AG10803 (cell line): ENCODE measurements around the gene BOLA1.
A peak's percentile ranks its signal among the peaks of the same experiment; 100 is the strongest.

Experiments
- DNase-seq: peaks from one replicate; pipeline ENCODE4 v3.0.0; 2010; ENCODE audit warnings: low read depth
- H3K4me3 ChIP-seq: 2 replicates; pipeline ENCODE4 v1.5.1; 2011; ENCODE audit warnings: mild to moderate bottlenecking, low read length, control low read depth
- TF ChIP-seq, protein P1 (sequence below): conservative IDR thresholded peaks from 2 replicates; pipeline ENCODE4 v1.5.1; 2011; ENCODE audit warnings: mild to moderate bottlenecking, low read length, control low read depth, inconsistent platforms

BOLA1 gene

DNA sequence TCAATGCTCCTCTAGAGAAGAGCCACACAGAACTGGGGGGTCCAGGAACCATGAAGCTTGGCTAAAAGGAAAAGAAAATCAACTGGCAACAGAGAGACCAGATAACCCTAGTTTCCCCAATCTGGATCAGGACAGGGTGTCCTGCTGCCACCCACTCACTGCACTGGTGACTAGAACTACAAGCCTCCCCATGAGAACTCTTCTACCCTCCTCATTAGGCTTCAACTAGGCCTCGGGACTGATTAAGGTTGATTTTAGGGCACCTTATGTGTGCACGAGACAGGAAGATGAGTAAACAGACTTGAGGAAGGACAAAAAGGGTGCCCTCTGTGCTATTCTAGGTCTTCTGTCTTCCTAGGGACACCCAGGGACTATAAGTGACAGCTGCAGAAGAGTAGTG lies 30.5 kb downstream of the BOLA1 start:
- no peak for DNase-seq
- no peak overlapping the region for H3K4me3 ChIP-seq
- TF ChIP-seq, protein P1, sequence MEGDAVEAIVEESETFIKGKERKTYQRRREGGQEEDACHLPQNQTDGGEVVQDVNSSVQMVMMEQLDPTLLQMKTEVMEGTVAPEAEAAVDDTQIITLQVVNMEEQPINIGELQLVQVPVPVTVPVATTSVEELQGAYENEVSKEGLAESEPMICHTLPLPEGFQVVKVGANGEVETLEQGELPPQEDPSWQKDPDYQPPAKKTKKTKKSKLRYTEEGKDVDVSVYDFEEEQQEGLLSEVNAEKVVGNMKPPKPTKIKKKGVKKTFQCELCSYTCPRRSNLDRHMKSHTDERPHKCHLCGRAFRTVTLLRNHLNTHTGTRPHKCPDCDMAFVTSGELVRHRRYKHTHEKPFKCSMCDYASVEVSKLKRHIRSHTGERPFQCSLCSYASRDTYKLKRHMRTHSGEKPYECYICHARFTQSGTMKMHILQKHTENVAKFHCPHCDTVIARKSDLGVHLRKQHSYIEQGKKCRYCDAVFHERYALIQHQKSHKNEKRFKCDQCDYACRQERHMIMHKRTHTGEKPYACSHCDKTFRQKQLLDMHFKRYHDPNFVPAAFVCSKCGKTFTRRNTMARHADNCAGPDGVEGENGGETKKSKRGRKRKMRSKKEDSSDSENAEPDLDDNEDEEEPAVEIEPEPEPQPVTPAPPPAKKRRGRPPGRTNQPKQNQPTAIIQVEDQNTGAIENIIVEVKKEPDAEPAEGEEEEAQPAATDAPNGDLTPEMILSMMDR, result no peak

DNA sequence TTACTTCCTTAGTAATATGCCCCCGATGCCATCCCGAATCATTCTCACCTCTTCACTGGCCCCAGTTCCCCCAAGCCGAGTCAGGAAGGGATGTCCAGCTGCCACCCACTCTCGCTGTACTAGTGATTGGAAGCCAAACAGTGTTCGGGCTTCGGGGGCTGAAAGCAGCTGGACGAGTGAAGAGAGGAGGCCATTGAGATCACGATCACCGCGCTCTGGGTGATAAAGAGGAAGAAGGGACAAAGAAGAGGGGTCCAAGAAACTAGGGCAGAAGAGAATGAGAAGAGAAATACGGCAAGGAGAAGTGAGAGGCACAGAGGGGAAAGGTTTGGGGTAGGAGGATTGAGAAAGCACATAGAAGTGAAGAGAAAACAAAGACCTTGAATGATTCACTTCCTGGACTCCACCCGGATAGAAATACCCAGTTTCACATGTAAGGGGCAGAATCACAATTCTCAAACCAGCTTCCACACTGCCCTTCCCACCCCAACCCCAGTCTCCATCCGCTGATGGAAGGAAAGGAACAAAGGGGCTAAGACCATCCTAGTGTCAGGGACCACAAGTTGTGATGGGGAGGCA lies 31.9 kb downstream of the BOLA1 start:
- DNase-seq, result no peak
- H3K4me3 ChIP-seq, result no peak overlapping the region
- TF ChIP-seq, protein P1, result no peak

DNA sequence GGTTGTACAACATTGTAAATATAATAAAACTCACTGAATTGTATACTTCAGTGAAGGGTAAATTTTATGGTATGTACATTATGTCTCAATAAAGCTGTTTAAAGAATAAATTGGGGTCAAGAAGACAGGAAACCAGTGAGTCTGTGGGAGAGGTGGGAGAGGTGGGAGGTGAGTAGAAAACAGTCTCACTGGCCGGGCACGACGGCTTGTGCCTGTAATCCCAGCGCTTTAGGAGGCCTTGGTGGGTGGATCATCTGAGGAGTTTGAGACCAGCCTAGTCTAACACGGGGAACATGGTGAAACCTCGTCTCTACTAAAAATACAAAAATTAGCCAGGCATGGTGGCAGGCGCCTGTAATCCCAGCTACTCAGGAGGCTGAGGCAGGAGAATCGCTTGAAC lies 33.1 kb downstream of the BOLA1 start:
- DNase-seq, result no peak
- H3K4me3 ChIP-seq, result no peak overlapping the region
- TF ChIP-seq, protein P1, result no peak

DNA sequence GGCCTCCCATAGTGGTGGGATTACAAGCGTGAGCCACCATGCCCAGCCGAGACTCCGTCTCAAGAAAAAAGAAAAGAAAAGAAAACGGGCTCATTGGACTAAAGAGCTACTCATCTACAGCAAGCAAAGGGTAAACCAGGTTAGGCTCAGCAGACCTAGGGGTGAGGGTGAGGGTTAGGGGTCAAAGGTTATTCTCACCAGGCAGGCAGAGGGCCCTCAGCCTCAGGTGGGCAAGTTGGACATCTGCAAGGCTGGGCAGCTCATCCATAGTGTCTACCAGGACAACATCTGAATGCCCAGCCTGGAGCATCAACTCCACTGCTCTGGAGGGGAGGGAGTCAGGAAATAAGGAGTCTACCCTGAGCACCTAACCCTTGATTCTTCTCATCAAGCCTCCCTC lies 33.8 kb downstream of the BOLA1 start:
- TF ChIP-seq, protein P1, result no peak
- H3K4me3 ChIP-seq, result no peak overlapping the region
- no peak for DNase-seq

DNA sequence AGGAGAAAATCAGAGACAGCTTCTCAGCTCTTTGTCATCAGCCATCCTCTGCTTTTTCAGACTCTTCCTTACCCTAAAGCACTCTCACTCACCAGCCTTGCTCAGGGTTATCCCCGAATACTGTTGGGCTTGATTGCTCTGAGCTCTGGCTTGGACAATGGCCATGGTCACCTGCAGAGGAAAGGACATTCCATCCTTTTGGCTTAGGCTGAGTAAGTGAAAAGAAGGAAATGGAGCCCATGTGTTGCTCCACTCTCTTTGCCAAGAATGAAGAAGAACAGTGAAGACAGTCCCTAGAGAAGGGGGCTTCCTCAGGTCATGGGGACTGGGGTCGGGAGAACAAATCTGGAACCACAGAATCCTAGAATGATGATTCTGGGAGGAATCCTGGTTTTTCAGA lies 35.0 kb downstream of the BOLA1 start:
- TF ChIP-seq, protein P1, result no peak
- no peak overlapping the region for H3K4me3 ChIP-seq
- no peak for DNase-seq

DNA sequence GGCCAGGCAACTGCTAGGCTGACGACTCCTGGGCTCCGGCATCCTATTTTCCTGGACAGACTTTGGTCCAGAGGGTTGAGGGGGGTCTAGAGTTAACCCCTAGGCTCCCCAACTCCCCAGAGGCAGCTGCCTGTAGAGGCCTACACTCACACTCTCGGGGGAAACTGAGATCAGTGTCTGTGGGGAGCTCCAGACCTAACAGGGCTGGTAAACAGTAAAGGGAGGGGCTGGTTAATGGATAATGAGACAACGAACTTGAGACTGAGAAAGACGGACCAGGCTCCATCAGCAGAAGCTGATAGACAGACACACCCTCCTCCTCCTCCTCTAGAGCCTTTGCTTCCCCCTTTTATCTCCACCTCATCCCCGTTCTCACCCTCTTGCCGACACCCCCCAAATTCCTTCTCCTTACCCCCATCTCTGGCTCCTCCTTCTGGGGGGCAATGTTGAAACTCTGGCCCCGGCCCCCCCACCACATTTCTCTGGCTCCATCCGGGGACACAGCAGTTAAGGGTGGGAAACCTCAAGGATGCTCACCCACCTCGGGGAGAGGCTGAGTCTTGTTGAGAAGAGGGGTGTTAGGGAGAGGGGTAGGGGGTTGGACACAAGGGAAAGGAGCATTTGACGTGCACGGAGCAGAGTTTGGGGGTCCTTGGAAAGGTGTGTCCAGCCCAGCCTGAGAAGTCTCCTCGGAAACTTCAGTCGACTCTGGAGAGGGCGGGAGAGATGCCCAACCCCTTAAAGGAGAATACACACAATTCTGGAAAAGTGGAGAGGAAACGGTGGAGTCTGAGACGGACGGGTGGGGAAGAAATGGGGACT lies 37.0 kb downstream of the BOLA1 start, which contains the start of gene MTMR11:
MTMR11 (minus strand) TSS at position 710 of the 822 bp plus-strand sequence; CDS start at position 478, 232 bp downstream.
- H3K4me3 ChIP-seq, result peak within 1 kb of the TSS; percentile 90
- TF ChIP-seq, protein P1, result no peak
- DNase-seq, result no peak

DNA sequence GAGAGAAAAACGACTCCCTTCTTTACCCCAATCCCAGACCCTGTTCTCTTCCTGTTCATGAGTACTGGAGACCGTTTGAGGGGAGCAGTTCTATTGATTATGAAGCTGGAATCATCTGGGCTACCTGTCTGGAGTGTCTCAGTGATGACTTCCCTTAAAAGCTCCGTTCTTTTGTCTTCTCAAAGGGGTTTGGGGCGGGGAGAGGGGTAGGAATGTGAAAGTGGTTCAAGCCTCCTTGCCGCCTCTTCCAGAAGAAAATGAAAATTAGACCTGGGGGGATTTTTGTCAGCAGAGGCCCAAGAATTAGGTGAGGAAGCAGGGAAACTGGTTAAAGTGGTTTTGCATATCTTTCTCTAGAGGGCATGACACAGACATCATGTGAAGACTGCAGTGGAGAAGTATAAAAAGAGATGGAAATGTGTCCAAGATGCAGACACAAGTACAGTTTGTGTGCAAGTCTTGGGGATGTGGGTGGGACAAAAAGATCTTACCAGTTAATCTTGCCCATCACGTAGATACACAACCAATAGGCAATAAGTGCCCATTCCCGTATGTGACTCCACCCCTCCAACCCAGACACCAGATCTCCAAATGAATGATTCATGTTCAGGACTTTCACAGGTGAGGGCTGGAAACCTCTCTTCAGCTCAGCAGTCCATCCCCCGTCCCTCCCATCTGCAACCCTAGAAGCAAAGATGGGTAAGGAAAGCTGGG lies 37.8 kb downstream of the BOLA1 start:
- H3K4me3 ChIP-seq, result peak overlapping the region; percentile 90
- DNase-seq, result peak; percentile 39
- TF ChIP-seq, protein P1, result peak; percentile 33
